Amygdala (tissue), 56 donors: Measurements from ENCODE around the gene FAF2.
"Not testable (repeated sequence)": the region's sequence is repeated elsewhere in the genome, so short reads cannot be mapped to it uniquely, and the experiment has no call there.

Experiments used
- DNase-seq, 56 donors: peaks; one replicate each; lab custom pipeline; 2025; lab: John Stamatoyannopoulos, UW

FAF2 gene

GRCh38 chr5:176415952-176416924 is 31.9 kb upstream of the FAF2 start, which contains the start of gene CLTB:
CLTB (minus strand) TSS chr5:176416539; CDS start chr5:176416363, 176 bp downstream.
- DNase-seq, result peak in 54 of 56 donors; percentile 19 to 95 (median 76)

DNA sequence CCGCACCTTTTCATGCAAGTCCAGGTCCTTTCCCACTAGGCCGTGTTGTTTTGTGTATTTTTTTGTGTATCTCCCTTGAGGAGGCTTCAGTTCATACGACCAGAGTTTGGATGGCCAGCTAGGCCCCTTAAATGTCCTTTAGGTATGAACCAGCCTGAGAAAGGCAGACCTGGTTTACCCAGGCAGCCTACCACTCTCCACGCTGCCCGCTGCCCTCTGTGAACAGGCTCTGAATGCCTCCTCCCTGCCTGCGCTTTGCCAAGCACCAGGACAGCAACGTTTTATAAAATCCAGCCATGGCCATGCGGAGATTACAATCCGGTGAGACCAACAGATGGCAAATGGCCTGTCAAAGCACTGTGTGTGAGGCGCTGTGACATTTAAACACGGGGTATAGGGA is 31.2 kb upstream of the FAF2 start:
- DNase-seq, result no peak

DNA sequence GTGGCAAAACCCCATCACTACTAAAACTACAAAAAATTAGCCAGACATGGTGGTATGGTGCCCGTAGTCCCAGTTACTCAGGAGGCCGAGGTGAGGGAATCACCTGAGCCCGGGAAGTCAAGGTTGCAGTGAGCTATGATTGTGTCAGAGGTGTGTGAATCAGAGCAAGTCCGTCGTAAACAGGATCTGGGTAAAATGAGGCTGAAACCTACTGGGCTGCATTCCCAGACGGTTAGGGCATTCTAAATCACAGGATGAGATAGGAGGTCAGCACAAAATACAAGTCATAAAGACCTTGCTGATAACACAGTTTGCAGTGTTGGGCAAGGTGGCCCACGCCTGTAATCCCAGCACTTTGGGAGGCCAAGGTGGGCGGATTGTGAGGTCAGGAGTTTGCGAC is 29.9 kb upstream of the FAF2 start:
- no peak for DNase-seq

DNA sequence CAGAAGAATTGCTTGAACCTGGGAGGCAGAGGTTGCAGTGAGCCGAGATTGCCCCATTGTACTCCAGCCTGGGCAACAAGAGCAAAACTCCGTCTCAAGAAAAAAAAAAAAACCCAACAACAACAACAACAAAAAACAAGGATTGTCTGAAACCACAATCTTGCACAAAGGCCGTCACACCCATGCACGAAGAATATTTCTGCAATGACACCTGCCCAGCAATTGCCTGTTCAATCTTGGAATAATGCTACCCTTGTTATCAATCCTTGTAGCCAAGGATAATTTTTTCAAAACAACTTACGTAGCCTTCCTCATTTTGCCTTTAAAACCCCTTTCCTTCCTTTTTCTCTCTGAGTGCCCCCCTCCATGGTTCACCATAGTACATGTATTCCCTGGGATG is 28.1 kb upstream of the FAF2 start:
- no peak for DNase-seq

DNA sequence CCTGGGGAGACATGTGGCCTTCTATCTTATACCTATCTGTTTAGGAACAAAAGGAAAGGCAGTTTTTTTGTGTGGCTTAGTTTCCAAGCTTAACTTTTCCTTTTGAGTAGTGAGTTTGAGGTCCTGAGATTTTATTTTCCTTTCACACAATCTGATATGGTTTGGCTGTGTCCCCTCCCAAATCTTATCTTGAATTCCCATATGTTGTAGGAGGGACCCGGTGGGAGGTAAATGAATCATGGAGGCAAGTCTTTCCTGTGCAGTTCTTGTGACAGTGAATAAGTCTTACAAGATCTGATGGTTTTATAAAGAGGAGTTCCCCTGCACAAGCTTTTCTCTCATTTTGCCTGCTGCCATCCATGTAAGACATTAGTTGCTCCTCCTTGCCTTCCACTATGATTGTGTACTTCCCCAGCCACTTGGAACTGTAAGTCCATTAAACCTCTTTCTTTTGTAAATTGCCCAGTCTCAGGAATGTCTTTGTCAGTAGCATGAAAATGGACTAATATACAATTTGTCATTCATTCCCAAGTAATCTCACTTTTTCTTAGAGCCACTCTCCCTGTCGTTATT is 27.1 kb upstream of the FAF2 start:
- no peak for DNase-seq

- DNase-seq, result no peak
Measured at GRCh38 chr5:176424181-176424580, 24.0 kb upstream of the FAF2 start.

DNA sequence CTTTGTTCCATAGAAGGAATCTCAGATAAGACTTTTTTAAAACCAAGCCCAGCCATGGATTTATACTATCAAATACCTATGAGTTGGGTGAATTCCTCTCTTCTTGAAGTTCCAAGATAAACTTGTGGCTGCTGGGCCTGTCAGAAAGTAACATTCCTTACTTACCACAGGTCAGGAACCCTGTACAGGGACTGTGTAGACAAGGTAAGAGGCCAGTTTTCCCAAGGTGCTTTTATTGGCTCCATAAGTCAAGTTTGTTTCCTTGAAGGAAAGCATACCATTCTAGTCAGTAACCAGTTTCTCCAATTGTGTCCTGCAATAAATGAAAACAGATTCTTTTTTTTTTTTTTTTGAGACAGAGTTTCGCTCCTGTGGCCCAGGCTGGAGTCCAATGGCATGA is 23.0 kb upstream of the FAF2 start:
- no peak for DNase-seq

DNA sequence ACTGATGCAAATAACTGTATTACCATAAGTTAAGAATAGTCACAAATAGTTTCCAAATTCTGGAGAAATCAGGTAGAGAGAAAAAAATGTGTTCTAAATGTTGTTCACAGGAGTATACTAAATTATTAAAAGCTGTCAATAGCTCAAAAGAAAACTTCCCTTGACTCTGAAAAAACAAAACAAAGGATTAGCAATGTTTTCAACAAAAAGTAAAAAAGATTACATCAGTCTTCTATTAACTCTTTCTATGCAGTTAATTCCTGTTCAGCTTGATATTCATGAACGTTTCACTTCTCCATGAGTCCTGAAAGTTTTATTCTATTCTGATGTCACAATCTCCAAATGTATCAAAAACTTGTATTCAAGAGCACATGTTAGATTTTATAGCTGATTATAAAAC is 22.4 kb upstream of the FAF2 start:
- DNase-seq, result no peak

- DNase-seq, result no peak
Measured at GRCh38 chr5:176426876-176427275, 21.3 kb upstream of the FAF2 start.

- no peak for DNase-seq
Measured at GRCh38 chr5:176427971-176428370, 20.2 kb upstream of the FAF2 start.

DNA sequence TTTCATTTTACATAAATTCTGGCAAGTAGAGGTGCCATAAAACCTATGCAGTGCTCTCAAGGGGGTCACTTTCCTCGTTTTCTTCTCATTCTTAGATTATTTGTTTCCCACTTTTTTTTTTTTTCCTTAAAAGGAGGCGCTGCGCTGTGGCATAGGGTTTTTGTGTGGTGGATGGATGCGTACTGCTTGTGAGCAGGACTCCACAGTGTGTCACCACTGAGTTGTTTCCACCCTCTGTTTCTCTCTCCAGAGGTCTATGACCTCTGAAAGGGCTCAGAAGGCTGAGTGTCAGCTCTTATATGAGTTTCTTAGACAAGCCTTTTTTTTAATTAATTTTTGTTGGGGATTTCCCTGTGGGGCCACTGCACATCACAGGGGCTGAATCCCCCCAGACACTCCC is 18.2 kb upstream of the FAF2 start:
- no peak for DNase-seq

DNA sequence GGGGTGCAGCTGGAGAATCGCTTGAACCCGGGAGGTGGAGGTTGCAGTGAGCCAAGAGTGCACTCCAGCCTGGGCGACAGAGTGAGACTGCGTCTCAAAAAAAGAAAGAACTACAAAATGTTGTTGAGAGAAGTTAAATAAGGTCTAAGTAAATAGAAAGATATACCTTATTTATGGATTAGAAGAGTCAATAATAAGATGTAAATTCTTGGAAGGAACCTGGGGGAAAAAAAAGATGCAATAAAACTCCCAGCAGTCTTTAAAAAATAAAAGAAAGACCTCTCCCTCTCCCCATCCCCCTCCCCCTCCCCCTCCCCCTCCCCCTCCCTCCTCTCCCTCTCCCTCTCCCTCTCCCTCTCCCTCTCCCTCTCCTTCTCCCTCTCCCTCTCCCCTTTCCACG is 15.5 kb upstream of the FAF2 start:
- DNase-seq, result no peak

GRCh38 chr5:176436656-176437055 is 11.5 kb upstream of the FAF2 start:
- no peak for DNase-seq

- DNase-seq, result no peak
Measured at GRCh38 chr5:176438959-176439757, 9.0 kb upstream of the FAF2 start.

DNA sequence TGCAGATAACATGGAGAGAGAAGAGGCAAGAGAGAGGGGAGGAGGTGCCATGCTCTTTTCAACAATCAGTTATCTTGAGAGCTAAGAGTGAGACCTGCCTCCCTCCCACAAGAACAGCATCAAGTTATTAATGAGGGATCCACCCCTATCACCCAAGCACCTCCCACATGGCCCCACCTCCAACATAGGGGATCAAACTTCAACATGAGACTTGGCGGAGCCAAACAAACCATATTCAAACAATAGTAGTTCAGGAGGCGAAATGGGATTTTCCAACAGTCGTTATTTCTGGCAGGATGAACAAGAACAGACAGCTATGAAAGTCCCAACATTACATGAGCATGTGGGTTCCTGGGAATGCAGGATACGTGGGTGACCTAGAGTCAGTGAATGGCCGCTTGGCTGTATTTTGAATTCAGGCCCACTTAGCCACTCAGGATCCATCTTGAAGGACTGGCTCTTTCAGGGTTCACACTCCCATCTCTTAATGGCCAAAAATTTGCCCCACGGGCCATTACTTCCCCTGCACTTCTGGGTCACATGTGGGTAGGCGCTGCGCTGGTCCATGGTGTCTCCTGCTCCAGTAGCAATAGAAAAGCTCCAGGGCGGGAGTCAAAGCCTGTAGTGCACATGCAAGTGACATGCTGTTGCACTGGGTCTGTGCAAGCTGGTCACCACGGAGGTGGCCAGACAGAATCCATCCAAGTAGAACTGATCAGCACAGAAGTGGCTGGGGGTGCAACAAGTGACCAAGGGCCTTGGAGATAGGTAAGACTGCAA is 7.1 kb upstream of the FAF2 start:
- DNase-seq, result no peak

DNA sequence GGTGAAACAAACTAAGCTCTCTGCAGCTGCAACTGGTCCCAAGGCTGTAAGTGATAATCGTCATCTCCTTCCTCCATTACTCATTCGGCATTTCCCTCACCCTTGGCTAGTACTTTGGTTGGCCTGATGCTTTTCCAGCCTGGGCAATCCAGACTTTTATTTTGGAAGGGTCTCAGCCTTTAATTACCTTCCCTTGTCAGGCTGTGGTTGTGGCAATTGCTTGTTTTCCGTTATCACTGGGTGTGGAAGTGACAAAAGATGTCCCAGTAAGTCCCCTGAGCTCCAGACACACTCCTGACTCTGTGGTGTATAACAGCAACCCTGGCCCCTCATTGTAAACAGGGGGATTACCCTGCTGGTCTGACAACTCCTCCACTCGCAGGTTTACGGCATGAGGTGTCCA is 6.3 kb upstream of the FAF2 start:
- DNase-seq, result no peak

- DNase-seq, result not testable (repeated sequence)
Measured at GRCh38 chr5:176442911-176443310, 5.3 kb upstream of the FAF2 start.

GRCh38 chr5:176444742-176445141 is 3.4 kb upstream of the FAF2 start:
- no peak for DNase-seq

DNA sequence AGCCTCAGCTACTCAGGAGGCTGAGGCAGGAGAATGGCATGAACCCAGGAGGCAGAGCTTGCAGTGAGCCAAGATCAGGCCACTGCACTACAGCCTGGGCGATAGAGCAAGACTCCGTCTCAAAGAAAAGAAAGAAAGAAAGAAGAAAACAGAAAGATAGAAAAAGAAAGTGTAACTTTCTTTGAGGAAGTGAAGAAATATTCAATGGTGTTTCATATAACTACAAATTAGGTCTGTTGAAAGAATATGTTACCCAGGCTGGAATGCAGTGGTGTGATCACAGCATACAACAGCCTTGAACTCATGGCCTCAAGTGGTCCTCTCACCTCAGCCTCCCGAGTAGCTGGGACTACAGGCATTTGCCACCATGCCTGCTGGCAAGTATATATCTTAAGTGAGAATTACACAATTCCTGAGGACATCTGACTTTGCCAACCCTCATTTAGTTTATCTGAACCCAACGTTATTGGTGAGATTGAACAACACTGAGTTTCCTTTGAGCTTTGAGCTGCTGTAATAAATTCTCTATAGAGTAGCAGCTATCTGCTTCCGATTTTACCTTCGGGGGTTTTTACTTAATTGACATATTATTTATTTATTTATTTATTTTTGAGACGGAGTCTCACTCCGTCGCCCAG is 2.0 kb upstream of the FAF2 start:
- no peak for DNase-seq
